Upper lobe of left lung (tissue), 6 donors: Measurements from ENCODE around the gene G2E3. TPM values are rescaled to one million over a fixed set of nuclear protein-coding genes. Genes with fewer than 3 reads are reported as not detected.
A peak's percentile ranks its signal among the peaks of the same experiment; 100 is the strongest.

Experiments used
- ATAC-seq, 2 donors: fragments of 200-7000 bp; cut with Tn5 transposase; one replicate each; pipeline ENCODE4 v1.9.1; 2022; ENCODE audit warnings: mild to moderate bottlenecking in 2 of 2, moderate library complexity in 2 of 2; ENCODE audit not compliant: low FRiP score in 2 of 2
- DNase-seq, 2 donors: peaks; one replicate each; pipeline ENCODE4 v3.0.0-alpha.2; 2019 to 2020
- H3K27ac ChIP-seq, 4 donors: fragments of 200-600 bp; sonication (generic); one replicate each; pipeline ENCODE4 v1.5.1; 2016 to 2019
- H3K27me3 ChIP-seq, 4 donors: fragments of 200-600 bp; sonication (generic); one replicate each; pipeline ENCODE4 v1.5.1; 2017 to 2019
- H3K36me3 ChIP-seq, 4 donors: fragments of 200-600 bp; sonication (generic); one replicate each; pipeline ENCODE4 v1.5.1; 2016 to 2019
- H3K4me1 ChIP-seq, 4 donors: fragments of 200-600 bp; sonication (generic); one replicate each; pipeline ENCODE4 v1.5.1; 2018 to 2019
- H3K4me3 ChIP-seq, 4 donors: fragments of 200-600 bp; sonication (generic); one replicate each; pipeline ENCODE4 v1.5.1; 2017 to 2019; ENCODE audit warnings: mild to moderate bottlenecking in 2 of 4, moderate library complexity in 1 of 4
- H3K9me3 ChIP-seq, 4 donors: fragments of 200-600 bp; sonication (generic); one replicate each; pipeline ENCODE4 v1.5.1; 2018 to 2019
- CTCF ChIP-seq, 6 experiments: fragments of 450-650 bp in 4 of 6; fragments of 200-600 bp in 2 of 6; sonication (generic) in 2 of 6; IDR thresholded peaks; one replicate each; pipeline ENCODE4 v1.5.1; 2016 to 2019; ENCODE audit warnings: antibody characterized with exemption in 6 of 6
- EP300 ChIP-seq, 4 donors: sonication (generic); formaldehyde crosslinking; IDR thresholded peaks; one replicate each; pipeline ENCODE4 v1.5.1; 2017; ENCODE audit warnings: antibody characterized with exemption in 4 of 4, control low read depth in 2 of 4
- POLR2A ChIP-seq, 4 donors: fragments of 450-650 bp; IDR thresholded peaks; one replicate each; pipeline ENCODE4 v1.5.1; 2016 to 2017; ENCODE audit warnings: antibody characterized with exemption in 4 of 4, mild to moderate bottlenecking in 2 of 4
- POLR2AphosphoS5 ChIP-seq, 2 donors: sonication (generic); formaldehyde crosslinking; IDR thresholded peaks; one replicate each; pipeline ENCODE4 v1.5.1; 2017; ENCODE audit warnings: antibody characterized with exemption in 2 of 2
- WGBS, 2 donors: methylation state at CpG; one replicate each; pipeline ENCODE4 v1.1.5; 2017 to 2018; 5-methylcytosine and 5-hydroxymethylcytosine counted together
- small RNA-seq, 4 donors: library from RNA; depleted of rRNA; stranded (forward); fragments of <200 nt; gene quantifications; one replicate each; pipeline ENCODE3, GENCODE V24; 2016
- total RNA-seq, 6 donors: library from RNA; depleted of rRNA in 4 of 6; stranded (reverse); fragments of >200 nt in 4 of 6; gene quantifications; one replicate each; pipeline versions ENCODE4 v1.1.0 to v1.2.1, GENCODE V29; 2016 to 2021
- donor health status: DM: no; HTN: no; CAD: no; lungs with moderate emphysema.
- donor health status: DM: no; HTN: yes; CAD: no; lungs with severe emphysema.

Gene G2E3
- total RNA-seq, 6 donors from 2014 or later = 8.1 to 15.4 (median 12.6) TPM

DNA sequence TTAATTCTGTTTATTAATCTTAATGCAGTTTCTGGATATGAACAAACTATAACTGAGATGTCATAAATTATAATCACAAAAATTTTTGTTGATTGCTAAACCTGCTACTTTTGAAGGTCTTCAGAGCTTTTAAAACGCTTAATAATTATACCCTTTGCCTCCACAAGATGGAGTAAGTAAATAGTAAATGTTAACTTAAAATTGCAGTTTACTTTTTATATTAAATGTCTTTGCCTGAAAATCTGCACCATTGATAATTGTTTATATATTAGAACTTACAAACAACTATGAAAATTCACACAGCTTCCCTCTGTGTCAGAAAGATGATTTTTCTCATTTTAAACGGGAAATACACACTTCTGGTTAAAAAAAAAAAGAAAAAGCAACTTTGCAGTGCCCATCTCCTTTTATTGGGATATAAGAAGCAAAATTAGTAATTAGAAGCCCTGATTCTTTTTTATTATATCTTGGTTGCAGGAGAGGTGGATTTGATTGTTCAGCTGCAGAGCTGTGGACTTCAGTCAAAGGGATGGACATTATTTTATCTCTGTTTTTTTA, 98.7 kb downstream of the G2E3 start:
- TF ChIP-seq CTCF (IDR thresholded peaks at IDR 0.05) (peak in 4 of 6 experiments; percentile 7 to 23 (median 13)), POLR2AphosphoS5 (IDR thresholded peaks at IDR 0.05) (no peak), POLR2A (IDR thresholded peaks at IDR 0.05) (no peak)
- ATAC-seq (no peak), DNase-seq (no peak)
- peaks cover 0 to 66% (median 27%) of the 10 kb centered on the region in 4 donors for H3K36me3 ChIP-seq
- no peak overlapping the region for H3K27ac ChIP-seq
- H3K4me1 ChIP-seq = peaks cover 4 to 10% (median 7%) of the 10 kb centered on the region in 4 donors
- no peaks in the 10 kb centered on the region for H3K9me3 ChIP-seq
- no peaks in the 10 kb centered on the region for H3K27me3 ChIP-seq
- no peak overlapping the region for H3K4me3 ChIP-seq
- WGBS, 2 donors = 53 to 66% methylated on average over 2 of the region's 2 CpGs

GRCh38 chr14:30658645-30659044, 99.7 kb downstream of the G2E3 start:
- no peak for ATAC-seq
- 93 to 96% methylated on average over 3 of the region's 3 CpGs for WGBS, 2 donors

DNA sequence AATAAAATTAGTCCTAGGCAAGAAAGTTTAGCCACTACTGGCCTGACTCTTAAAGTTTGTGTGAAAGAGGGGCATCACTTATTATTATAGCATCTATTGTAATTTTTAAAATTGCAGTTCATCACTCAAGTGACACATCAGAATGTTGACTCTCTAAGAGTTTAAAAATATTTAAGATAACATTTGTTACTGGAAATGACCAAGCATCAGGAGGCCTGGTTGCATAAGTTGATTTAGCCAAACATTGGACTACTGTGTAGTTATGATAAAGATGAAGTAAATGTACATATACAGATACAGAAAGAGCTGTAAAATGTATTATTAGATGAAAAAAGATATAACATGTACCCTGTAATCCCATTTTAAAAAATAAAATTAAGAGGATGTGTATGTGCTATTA, 110.6 kb downstream of the G2E3 start:
- no peaks in the 10 kb centered on the region for H3K9me3 ChIP-seq
- DNase-seq = no peak

More at GRCh38 chr14:30658645-30659044, 99.7 kb downstream of the G2E3 start:
- Histone ChIP-seq H3K27ac (no peak overlapping the region), H3K9me3 (no peaks in the 10 kb centered on the region), H3K4me1 (peaks cover 4 to 10% (median 7%) of the 10 kb centered on the region in 4 donors), H3K27me3 (no peaks in the 10 kb centered on the region), H3K36me3 (peaks cover 0 to 63% (median 19%) of the 10 kb centered on the region in 4 donors), H3K4me3 (no peak overlapping the region)
- DNase-seq = no peak
- TF ChIP-seq POLR2AphosphoS5 (IDR thresholded peaks at IDR 0.05) (no peak), POLR2A (IDR thresholded peaks at IDR 0.05) (no peak), EP300 (IDR thresholded peaks at IDR 0.05) (no peak), CTCF (IDR thresholded peaks at IDR 0.05) (no peak)

More for the DNA sequence above, 110.6 kb downstream of the G2E3 start:
- H3K27ac ChIP-seq = no peak overlapping the region
- no peak for ATAC-seq
- H3K4me3 ChIP-seq = no peak overlapping the region
- no peaks in the 10 kb centered on the region for H3K4me1 ChIP-seq
- no peaks in the 10 kb centered on the region for H3K27me3 ChIP-seq
- H3K36me3 ChIP-seq = peaks cover 5 to 35% (median 7%) of the 10 kb centered on the region in 4 donors
- TF ChIP-seq EP300 (IDR thresholded peaks at IDR 0.05) (no peak), POLR2AphosphoS5 (IDR thresholded peaks at IDR 0.05) (no peak), POLR2A (IDR thresholded peaks at IDR 0.05) (no peak), CTCF (IDR thresholded peaks at IDR 0.05) (no peak)

Small RNA genes within 50 kb of the gene (small RNA-seq; reads per million reads assigned to genes)
- gene RF02271 = 0 reads per million in 4 donors

Other genes starting within 250 kb of the G2E3 start
- gene SCFD1, start 63.2 kb downstream of the G2E3 start, total RNA-seq = 100 to 1,000 TPM in 2 of 6 donors, 10 to 100 TPM in 4; 26.1 to 132 (median 66.2) TPM